Activated naive CD8-positive, alpha-beta T cell treated with anti-CD3 and anti-CD28 coated beads, Interleukin-2, amount 50 U/mL, for 24 hours (primary cell): ENCODE data around the gene GPALPP1.
"Not testable (repeated sequence)": the region's sequence is repeated elsewhere in the genome, so short reads cannot be mapped to it uniquely, and the experiment has no call there.

Source experiments
- ATAC-seq: fragments of 150-1000 bp; cut with Tn5 transposase; one replicate; pipeline ENCODE4 v1.10.0; 2021
- DNase-seq: peaks from one replicate; pipeline ENCODE4 v3.0.0; 2021
- H3K27ac Mint-ChIP-seq: one replicate; pipeline ENCODE4 v1.8.0; 2021; ENCODE audit warnings: mild to moderate bottlenecking, mixed read lengths
- H3K27me3 Mint-ChIP-seq: one replicate; pipeline ENCODE4 v1.8.0; 2021; ENCODE audit warnings: mixed read lengths
- H3K36me3 Mint-ChIP-seq: one replicate; pipeline ENCODE4 v1.8.0; 2021; ENCODE audit warnings: low read depth, mixed read lengths
- H3K4me1 Mint-ChIP-seq: one replicate; pipeline ENCODE4 v1.8.0; 2021; ENCODE audit warnings: mixed read lengths
- H3K4me3 Mint-ChIP-seq: one replicate; pipeline ENCODE4 v1.8.0; 2021; ENCODE audit warnings: mild to moderate bottlenecking, moderate library complexity, mixed read lengths
- H3K9me3 Mint-ChIP-seq: one replicate; pipeline ENCODE4 v1.8.0; 2021; ENCODE audit warnings: mixed read lengths

GPALPP1 gene, protein sequence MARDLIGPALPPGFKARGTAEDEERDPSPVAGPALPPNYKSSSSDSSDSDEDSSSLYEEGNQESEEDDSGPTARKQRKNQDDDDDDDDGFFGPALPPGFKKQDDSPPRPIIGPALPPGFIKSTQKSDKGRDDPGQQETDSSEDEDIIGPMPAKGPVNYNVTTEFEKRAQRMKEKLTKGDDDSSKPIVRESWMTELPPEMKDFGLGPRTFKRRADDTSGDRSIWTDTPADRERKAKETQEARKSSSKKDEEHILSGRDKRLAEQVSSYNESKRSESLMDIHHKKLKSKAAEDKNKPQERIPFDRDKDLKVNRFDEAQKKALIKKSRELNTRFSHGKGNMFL

DNA sequence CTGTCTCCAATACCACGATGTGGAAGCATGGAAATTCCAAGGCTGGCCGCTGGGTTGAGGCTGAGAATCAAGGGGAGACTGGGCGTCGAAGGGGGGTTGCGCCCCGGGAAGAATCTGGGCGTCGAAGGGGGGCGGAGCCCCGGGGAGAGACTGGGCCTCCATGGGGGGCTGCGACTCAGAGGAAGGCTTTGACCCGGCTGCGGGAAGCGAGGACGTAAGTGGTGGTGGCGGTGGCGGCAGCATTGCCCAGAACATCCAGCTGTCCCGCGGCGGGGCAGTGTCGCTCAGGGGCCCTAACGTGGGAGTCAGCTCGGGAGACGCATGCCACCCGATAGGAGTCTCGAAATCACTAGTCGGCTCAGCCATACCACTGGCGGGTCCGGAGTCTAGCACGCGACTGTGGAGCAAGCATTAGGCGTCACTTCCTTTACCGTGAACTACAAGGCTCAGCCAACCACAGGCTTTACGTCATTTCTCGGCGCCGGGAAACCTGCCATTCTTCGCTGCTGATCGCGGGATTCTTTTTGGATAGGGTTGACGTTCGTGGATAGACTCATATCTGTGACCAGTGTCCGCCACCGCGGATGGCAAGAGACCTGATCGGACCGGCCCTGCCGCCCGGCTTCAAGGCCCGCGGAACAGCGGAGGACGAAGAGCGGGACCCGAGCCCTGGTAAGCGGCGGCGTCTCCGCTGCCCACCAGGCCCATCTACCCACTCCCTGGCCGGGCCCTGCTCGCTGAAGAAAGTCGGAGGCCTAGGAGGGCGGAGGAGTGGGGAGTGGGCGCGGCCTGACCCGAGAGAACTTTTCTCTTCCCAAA is at the start of gene GPALPP1, which contains the start of gene NUFIP1:
Gene GPALPP1 (plus strand): TSS at position 468 of the 819 bp plus-strand sequence. CDS start 117 bp downstream, at position 585.
Gene NUFIP1 (minus strand): TSS at position 401 of the 819 bp plus-strand sequence. CDS start 35 bp downstream, at position 366.
- Mint-ChIP-seq H3K4me3 (peak within 1 kb of the TSS; percentile 95), H3K27me3 (no peaks in the 10 kb centered on the region), H3K9me3 (no peaks in the 10 kb centered on the region), H3K36me3 (peaks cover 29% of the 10 kb centered on the region), H3K27ac (peak within 1 kb of the TSS; percentile 96), H3K4me1 (peaks cover 56% of the 10 kb centered on the region)
- ATAC-seq, result peak; percentile 99
- peak; percentile 95 for DNase-seq

DNA sequence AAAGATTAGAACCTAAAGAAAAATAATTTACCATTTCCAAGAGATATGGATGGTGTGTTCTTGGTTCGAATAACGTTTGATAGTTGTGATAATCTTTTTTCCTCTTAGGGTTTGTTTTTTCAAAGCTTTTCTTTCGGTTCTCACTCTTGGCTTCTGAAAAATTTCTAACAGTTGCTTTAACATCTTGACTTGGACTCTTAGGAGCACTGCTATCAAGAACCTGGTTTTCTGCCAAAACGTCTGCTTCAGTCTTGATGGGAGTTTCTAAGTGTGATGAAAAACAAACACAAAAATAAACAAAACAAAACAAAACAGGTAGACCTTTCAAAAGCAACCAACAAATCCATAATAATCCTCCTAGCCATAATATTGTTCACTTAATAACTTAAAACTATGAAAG is 45.9 kb upstream of the GPALPP1 start:
- not testable (repeated sequence) for H3K27ac Mint-ChIP-seq, DNase-seq, H3K4me1 Mint-ChIP-seq, H3K4me3 Mint-ChIP-seq, ATAC-seq, H3K9me3 Mint-ChIP-seq, H3K27me3 Mint-ChIP-seq
- H3K36me3 Mint-ChIP-seq, result peaks cover 21% of the 10 kb centered on the region

DNA sequence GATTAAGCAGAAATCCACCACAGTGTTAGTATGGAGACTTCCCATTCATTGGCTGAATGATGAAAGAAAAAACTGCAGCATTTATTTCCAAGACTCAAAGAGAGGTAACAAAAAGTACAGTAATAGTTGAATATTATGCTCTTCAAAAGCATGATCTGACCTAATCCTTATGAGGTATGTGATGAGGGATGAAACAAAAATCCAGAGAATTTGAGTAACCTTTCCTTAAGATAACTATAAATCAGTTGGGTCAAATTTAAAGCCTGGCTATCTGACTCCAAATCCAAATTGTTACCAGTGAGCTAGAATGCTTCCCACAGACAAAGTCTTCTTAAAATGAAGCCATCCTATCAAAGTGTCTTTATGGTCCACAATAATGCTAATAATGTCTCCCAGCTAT is 38.2 kb upstream of the GPALPP1 start:
- DNase-seq, result no peak

DNA sequence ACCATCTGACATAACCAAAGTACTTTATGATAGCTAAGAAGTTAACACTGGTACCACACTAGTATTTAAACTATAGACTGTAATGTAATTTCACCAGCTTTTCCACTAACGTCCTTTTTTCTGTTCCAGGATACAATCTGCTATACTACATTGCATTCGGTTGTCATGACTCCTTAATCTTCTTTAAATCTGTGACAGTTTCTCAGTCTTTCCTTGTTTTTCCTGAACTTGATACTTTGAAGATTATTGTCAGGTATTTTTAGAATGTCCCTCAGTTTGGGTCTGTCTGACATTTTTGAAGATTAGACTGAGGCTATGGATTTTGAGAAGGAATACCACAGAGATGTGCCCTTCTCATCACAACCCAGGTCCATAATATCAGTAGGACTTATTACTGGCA is 36.7 kb upstream of the GPALPP1 start:
- H3K9me3 Mint-ChIP-seq, result no peaks in the 10 kb centered on the region
- no peaks in the 10 kb centered on the region for H3K27me3 Mint-ChIP-seq
- H3K36me3 Mint-ChIP-seq, result peaks cover 16% of the 10 kb centered on the region
- no peak for DNase-seq
- ATAC-seq, result no peak
- no peaks in the 10 kb centered on the region for H3K4me1 Mint-ChIP-seq
- no peak overlapping the region for H3K4me3 Mint-ChIP-seq
- no peak overlapping the region for H3K27ac Mint-ChIP-seq

More for the DNA sequence above, 38.2 kb upstream of the GPALPP1 start:
- Mint-ChIP-seq H3K4me3 (no peak overlapping the region), H3K9me3 (no peaks in the 10 kb centered on the region), H3K27ac (no peak overlapping the region), H3K27me3 (no peaks in the 10 kb centered on the region), H3K4me1 (no peaks in the 10 kb centered on the region), H3K36me3 (peaks cover 16% of the 10 kb centered on the region)
- ATAC-seq, result no peak

DNA sequence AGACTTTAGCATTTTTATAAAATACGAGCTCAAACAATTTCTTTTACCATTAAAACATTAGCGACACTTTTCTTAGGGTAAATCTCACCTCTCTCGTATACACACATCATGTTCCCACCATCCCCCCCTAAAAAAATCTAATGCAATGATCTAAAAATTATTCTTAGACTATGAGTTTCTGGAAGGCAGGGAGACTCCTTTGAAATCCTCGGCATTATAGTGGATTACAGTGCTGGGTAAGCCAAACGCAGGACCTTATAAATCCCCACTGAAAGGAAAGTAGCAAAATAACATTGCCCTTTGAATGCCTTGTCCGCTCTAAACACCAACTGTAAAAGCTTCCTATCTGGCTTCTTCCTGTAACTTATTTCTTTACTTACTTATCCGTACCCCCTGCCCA is 35.1 kb upstream of the GPALPP1 start:
- no peak overlapping the region for H3K4me3 Mint-ChIP-seq
- ATAC-seq, result no peak

DNA sequence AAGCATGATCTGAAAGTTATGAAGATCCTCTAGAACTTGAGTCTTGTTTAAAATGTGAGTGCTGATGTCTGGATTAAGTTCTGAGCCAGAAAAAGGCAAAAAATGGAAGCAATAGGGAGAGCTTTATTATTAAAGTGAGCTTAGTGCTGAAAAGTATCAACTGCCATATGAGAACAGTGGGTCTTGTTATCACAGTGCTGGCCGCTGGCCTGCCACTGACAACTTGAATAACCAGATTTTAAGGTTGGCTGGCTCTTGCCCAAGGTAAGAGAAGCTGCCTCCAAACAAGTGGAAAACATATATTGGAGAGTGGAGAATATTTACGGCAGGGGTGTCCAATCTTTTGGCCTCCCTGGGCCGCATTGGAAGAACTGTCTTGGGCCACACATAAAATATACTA is 33.9 kb upstream of the GPALPP1 start:
- no peak for DNase-seq
- no peak overlapping the region for H3K27ac Mint-ChIP-seq
- H3K4me1 Mint-ChIP-seq, result no peaks in the 10 kb centered on the region
- no peak overlapping the region for H3K4me3 Mint-ChIP-seq
- H3K9me3 Mint-ChIP-seq, result no peaks in the 10 kb centered on the region
- no peak for ATAC-seq
- peaks cover 18% of the 10 kb centered on the region for H3K36me3 Mint-ChIP-seq
- no peaks in the 10 kb centered on the region for H3K27me3 Mint-ChIP-seq

More for the DNA sequence above, 35.1 kb upstream of the GPALPP1 start:
- Mint-ChIP-seq H3K9me3 (no peaks in the 10 kb centered on the region), H3K4me1 (no peaks in the 10 kb centered on the region), H3K27me3 (no peaks in the 10 kb centered on the region), H3K36me3 (peaks cover 18% of the 10 kb centered on the region), H3K27ac (no peak overlapping the region)
- DNase-seq, result no peak

DNA sequence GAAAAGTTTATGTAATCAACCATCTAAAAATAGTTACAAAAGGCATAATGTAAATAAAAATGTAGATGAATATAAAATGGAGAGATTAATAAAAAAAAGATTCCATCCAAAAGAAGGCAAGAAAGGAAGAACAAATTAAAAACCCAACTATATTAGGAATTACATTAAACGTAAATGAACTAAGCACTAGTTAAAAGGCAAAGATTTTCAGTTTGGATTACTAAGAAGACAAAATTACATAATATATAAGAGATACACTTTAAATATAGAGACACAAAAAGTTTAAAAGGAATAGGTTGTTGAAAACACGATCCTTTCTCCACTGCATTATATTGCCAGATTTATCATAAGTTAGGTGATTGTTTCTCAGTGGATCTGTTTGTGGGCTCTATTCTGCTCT is 27.3 kb upstream of the GPALPP1 start:
- no peak for ATAC-seq
- peaks cover 61% of the 10 kb centered on the region for H3K36me3 Mint-ChIP-seq

DNA sequence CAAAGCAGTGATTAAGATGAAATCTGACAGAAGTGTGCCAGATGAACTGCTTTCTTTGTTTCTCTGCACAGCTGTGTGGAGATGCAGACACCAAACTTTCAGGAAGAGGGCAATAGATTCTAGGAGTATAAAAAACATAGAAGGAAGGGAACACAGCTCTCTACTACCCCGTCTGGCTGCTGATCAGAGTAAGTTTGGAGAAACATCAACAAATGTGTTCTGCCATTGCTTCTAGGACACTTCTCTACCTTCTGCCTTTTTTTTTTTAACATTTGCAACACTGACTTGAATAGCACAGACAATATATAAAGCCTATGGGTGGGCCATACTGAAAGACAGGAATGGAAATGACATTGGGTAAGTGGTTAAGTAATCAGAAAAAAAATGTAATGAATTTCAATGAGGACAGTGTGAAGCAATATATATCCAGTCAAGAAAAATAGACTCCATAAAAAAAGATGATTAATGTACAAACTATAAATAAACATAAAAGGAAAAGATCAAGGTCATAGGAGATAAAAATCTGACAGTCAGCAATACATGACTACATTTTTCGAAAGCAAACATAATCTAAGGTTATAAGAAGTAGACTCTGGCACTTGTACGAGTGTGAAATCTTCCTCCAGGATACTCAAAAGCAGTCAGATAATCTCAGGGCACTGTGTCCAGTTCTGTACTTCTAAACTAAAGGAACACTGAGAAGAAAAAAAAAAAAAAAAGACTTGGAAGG is 21.5 kb upstream of the GPALPP1 start:
- H3K27ac Mint-ChIP-seq, result no peak overlapping the region
- peaks cover 50% of the 10 kb centered on the region for H3K36me3 Mint-ChIP-seq
- peaks cover 4% of the 10 kb centered on the region for H3K9me3 Mint-ChIP-seq
- no peak overlapping the region for H3K4me3 Mint-ChIP-seq
- H3K4me1 Mint-ChIP-seq, result peaks cover 2% of the 10 kb centered on the region
- no peaks in the 10 kb centered on the region for H3K27me3 Mint-ChIP-seq
- DNase-seq (no peak), ATAC-seq (no peak)

More for the DNA sequence above, 27.3 kb upstream of the GPALPP1 start:
- Mint-ChIP-seq H3K4me3 (no peak overlapping the region), H3K27ac (no peak overlapping the region), H3K4me1 (no peaks in the 10 kb centered on the region), H3K27me3 (no peaks in the 10 kb centered on the region), H3K9me3 (peaks cover 18% of the 10 kb centered on the region)
- no peak for DNase-seq

DNA sequence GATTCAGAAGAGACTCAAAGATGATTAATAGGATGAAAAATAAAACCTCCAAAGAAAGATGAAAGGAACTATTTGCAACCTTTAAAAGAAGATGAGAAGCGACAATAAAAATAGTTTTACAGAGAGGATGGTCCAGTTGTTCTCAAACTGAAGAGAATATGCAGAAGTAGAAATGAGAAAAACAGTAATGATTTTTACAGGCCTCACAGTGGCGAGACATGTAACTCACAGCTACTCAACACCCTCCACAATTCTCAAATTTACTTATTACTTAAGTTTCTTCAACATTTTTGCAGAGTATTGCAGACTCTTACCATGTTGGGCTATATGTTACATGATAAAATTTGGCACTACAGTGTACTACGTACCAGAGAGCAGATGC is 20.9 kb upstream of the GPALPP1 start:
- ATAC-seq, result no peak
- Mint-ChIP-seq H3K4me3 (no peak overlapping the region), H3K9me3 (no peaks in the 10 kb centered on the region), H3K4me1 (peaks cover 2% of the 10 kb centered on the region), H3K27me3 (no peaks in the 10 kb centered on the region), H3K36me3 (peaks cover 45% of the 10 kb centered on the region), H3K27ac (no peak overlapping the region)
- DNase-seq, result no peak

DNA sequence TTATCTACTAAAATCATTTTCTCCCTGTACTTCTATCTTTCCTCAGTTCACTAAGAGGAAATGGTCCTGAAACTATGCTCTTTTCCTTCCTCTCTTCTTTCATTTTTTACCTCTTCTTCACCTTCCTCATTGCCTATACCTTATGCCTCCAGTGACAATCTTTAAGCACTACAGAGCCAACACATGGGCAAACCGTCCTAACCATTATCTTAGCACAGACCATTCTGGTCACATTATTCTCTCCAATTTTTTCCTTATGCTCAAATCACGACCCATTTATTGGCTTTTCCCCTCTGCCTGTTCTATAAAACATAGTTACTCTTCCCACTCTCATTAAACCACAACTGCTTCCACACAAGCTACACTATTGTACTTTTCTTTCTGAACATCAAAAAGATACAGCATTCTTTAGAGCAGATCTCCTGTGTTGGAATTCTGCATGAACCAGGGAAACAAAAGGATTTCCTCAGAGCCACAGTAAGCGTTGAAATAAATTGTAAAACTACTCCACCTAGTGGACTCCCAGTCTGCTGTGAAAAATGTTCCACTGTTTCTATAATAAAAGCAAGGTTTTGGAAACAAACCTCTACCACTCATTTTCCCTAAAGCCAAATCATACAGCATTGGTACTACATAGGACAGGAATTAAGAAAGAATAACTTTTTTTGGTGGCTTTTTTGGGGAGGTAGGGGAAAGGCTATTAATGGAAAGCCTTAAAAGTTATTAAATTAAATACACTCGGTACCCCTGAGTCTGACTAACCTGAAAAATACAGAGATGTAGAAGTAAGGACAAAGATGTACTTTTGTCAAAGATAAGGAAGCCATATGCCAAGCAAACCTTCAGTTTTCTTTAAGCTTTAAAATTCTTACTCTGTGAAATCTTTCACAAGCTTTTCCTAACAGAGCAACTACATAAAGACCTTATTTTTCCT is 19.5 kb upstream of the GPALPP1 start:
- Mint-ChIP-seq H3K4me3 (no peak overlapping the region), H3K9me3 (no peaks in the 10 kb centered on the region)

DNA sequence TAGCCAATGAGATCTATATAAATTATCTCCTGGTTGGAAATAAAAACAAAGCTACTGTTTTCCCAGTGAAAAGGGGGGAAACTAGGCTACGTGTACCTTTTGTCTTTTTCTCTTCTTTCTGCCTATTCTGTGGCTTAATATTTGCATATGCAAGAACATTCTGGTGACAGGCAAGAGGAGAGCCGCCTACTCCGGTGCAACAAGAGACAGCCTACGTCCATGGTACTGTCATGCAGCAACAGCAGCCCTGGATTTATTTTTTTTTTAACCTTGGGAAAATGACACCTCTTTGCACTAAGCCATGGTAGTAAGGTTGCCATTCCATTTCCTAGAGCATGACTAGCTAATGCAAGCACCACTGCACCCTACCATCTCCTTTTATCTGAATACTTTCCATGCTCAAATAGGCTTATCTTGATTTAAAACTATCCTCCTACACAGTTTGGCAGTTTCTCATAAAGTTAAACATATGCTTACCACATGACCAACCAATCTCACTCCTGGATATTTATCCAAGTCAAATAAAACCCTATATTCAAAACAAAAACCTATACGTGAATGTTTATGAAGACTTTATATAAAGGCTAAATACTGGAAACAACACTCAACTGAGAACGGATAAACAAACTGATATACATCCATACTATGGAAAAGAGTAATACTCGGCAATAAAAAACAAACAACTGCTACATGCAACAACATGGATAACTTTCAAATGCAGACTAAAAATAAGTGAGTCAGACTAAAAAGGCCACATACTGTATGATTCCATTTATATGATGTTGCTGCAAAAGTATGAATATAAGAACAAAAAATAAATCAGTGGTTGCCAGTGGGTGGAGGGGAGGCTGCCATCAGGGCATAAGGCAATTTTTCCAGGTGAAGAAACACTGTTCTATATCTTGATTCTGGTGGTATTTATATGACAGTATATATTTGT is 17.4 kb upstream of the GPALPP1 start:
- no peak for ATAC-seq
- H3K4me1 Mint-ChIP-seq, result peaks cover 2% of the 10 kb centered on the region
- DNase-seq, result no peak
- H3K27ac Mint-ChIP-seq, result no peak overlapping the region
- H3K4me3 Mint-ChIP-seq, result no peak overlapping the region
- no peaks in the 10 kb centered on the region for H3K27me3 Mint-ChIP-seq
- peaks cover 21% of the 10 kb centered on the region for H3K36me3 Mint-ChIP-seq
- H3K9me3 Mint-ChIP-seq, result no peaks in the 10 kb centered on the region

More for the DNA sequence above, 19.5 kb upstream of the GPALPP1 start:
- no peak for DNase-seq
- ATAC-seq, result no peak
- H3K4me1 Mint-ChIP-seq, result peaks cover 2% of the 10 kb centered on the region
- no peak overlapping the region for H3K27ac Mint-ChIP-seq
- H3K36me3 Mint-ChIP-seq, result peaks cover 31% of the 10 kb centered on the region
- no peaks in the 10 kb centered on the region for H3K27me3 Mint-ChIP-seq

DNA sequence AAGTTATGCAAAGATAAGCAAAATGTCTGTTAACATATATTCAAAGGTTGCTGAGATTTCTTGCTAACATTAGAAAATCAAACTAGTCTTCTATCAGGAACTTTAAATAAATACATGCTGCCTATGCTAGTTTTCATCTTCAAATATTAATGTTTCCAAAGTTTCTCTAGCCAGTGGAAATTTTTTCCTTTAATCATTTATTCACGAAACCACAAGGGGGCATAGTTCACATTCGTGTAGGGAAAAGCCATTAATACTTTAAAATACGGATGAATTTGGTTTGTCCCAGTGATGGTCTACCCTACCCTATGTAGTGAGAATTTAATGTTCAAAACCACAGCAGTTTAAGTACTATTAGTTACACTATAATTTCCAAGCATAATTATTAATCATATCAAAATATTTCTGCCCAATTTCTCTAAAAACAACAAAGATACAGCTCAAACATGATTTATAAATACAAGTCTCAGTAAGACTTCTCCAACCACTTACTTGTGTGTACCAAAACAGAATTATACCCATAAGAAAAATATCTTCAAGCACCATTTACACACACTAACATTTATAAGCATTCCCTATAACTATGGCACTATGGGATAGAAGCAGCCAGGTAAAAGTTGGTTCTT is 16.3 kb upstream of the GPALPP1 start:
- no peak for DNase-seq
- no peak overlapping the region for H3K4me3 Mint-ChIP-seq

More for the DNA sequence above, 16.3 kb upstream of the GPALPP1 start:
- Mint-ChIP-seq H3K27ac (no peak overlapping the region), H3K4me1 (peaks cover 2% of the 10 kb centered on the region), H3K27me3 (no peaks in the 10 kb centered on the region), H3K36me3 (peaks cover 16% of the 10 kb centered on the region), H3K9me3 (no peaks in the 10 kb centered on the region)
- ATAC-seq, result no peak
